Psoas muscle (tissue), 8 donors: ENCODE results near the gene STRAP. TPM values are rescaled to one million over a fixed set of nuclear protein-coding genes. Genes with fewer than 3 reads are reported as not detected.

Experiments used
- ATAC-seq, 4 donors: fragments of 200-7000 bp; cut with Tn5 transposase; one replicate each; pipeline ENCODE4 v1.9.1; 2020; ENCODE audit warnings: moderate library complexity in 3 of 4, mild to moderate bottlenecking in 2 of 4
- DNase-seq, 2 donors: peaks; one replicate each; pipeline ENCODE4 v3.0.0-alpha.2; 2020
- H3K27ac ChIP-seq: fragments of 200-600 bp; one replicate; pipeline ENCODE4 v1.8.0; 2022
- H3K27me3 ChIP-seq, 3 donors: fragments of 200-600 bp in 1 of 3; one replicate each; pipeline versions ENCODE4 v1.6.1 to v1.8.0; 2013 to 2022; ENCODE audit warnings: low read length in 2 of 3, mild to moderate bottlenecking in 2 of 3, moderate library complexity in 1 of 3; ENCODE audit not compliant: insufficient read depth in 3 of 3
- H3K36me3 ChIP-seq, 2 donors: fragments of 200-600 bp in 1 of 2; one replicate each; pipeline versions ENCODE4 v1.6.1 to v1.8.0; 2013 to 2022; ENCODE audit warnings: low read depth in 1 of 2, mild to moderate bottlenecking in 1 of 2, moderate library complexity in 1 of 2; ENCODE audit not compliant: insufficient read depth in 1 of 2
- H3K4me1 ChIP-seq: fragments of 200-600 bp; one replicate; pipeline ENCODE4 v1.8.0; 2022
- H3K4me3 ChIP-seq: fragments of 200-600 bp; one replicate; pipeline ENCODE4 v1.8.0; 2022; ENCODE audit warnings: mild to moderate bottlenecking
- H3K9me3 ChIP-seq: fragments of 200-600 bp; one replicate; pipeline ENCODE4 v1.8.0; 2022
- WGBS, 3 donors: extraction: QIAGEN DNeasy Blood & Tissue Kit; methylation state at CpG; one replicate each; pipeline versions ENCODE4 v1.1.6 to v1.1.7; 2013; 5-methylcytosine and 5-hydroxymethylcytosine counted together
- intact Hi-C, 2 donors: fragments of 100-400 bp; cut with DNase I; formaldehyde crosslinking; loops; one replicate each; pipeline versions ENCODE4 v1.11.0 to v1.14.2; 2022
- polyA plus RNA-seq, 3 donors: library from polyadenylated mRNA; stranded (reverse); fragments of 200-250 nt; gene quantifications; one replicate each; pipeline ENCODE4 v1.2.3, GENCODE V29; 2013
- total RNA-seq, 4 donors: library from RNA; stranded (reverse); fragmentation: NEBNext Ultra II Directional in 2 of 4; extraction: Animal tissue kit (Norgen Biotek cat#: 25700) in 2 of 4; gene quantifications; one replicate each; pipeline versions ENCODE4 v1.2.1 to v1.2.4, GENCODE V29; 2021 to 2023
- TF ChIP-seq, protein P1 (sequence below): fragments of 200-600 bp; IDR thresholded peaks from one replicate; pipeline ENCODE4 v1.8.0; 2022; ENCODE audit warnings: antibody characterized with exemption
- donor health status: healthy with polysubstance abuse.
- donor health status: DM: no; HTN: no; CAD: no; lungs with moderate emphysema.
- donor health status: Bipolar disorder and iron deficiency.
- donor health status: healthy.
- donor health status: DM: yes; HTN: yes; CAD: no.
- donor health status: DM: no; HTN: no; CAD: no.
- donor health status: DM: no; HTN: no; CAD: no.
- donor health status: DM: yes; HTN: yes; CAD: no.

The STRAP gene
- total and polyA plus RNA-seq, 7 donors, result 94.3 to 224 (median 153) TPM

DNA sequence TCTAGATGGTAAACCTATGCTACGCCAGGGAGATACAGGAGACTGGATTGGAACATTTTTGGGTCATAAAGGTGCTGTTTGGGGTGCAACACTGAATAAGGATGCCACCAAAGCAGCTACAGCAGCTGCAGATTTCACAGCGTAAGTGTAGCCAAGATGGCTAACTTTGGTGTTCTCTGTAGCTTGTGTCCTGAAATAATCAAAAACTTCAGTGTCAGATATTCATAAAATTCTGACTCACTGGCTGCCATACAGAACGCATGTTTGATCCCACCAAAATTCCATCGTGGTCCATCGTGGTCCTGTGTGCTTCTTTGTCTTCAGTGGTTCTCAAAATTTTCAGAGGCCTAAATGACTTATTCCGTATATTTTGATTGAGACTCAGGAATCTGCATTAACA, 1.3 kb downstream of the STRAP start:
- Histone ChIP-seq H3K36me3 (peaks cover 0 to 14% of the 10 kb centered on the region in 2 donors), H3K4me3 (peak overlapping the region; percentile 89), H3K27me3 (no peaks in the 10 kb centered on the region), H3K4me1 (peaks cover 45% of the 10 kb centered on the region), H3K27ac (peak overlapping the region; percentile 97), H3K9me3 (no peaks in the 10 kb centered on the region)
- ATAC-seq (no peak), DNase-seq (no peak)
- WGBS, 3 donors, result 36 to 47% (median 37%) methylated on average over 6 of the region's 6 CpGs
- TF ChIP-seq, protein P1, sequence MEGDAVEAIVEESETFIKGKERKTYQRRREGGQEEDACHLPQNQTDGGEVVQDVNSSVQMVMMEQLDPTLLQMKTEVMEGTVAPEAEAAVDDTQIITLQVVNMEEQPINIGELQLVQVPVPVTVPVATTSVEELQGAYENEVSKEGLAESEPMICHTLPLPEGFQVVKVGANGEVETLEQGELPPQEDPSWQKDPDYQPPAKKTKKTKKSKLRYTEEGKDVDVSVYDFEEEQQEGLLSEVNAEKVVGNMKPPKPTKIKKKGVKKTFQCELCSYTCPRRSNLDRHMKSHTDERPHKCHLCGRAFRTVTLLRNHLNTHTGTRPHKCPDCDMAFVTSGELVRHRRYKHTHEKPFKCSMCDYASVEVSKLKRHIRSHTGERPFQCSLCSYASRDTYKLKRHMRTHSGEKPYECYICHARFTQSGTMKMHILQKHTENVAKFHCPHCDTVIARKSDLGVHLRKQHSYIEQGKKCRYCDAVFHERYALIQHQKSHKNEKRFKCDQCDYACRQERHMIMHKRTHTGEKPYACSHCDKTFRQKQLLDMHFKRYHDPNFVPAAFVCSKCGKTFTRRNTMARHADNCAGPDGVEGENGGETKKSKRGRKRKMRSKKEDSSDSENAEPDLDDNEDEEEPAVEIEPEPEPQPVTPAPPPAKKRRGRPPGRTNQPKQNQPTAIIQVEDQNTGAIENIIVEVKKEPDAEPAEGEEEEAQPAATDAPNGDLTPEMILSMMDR, result no peak
- intact Hi-C loops, result loop anchor here in 1 of 2 donors (10.0 kb wide), 1 partner anchor 1079 kb away; the partner anchor contains the start of genes C12orf60 and WBP11

DNA sequence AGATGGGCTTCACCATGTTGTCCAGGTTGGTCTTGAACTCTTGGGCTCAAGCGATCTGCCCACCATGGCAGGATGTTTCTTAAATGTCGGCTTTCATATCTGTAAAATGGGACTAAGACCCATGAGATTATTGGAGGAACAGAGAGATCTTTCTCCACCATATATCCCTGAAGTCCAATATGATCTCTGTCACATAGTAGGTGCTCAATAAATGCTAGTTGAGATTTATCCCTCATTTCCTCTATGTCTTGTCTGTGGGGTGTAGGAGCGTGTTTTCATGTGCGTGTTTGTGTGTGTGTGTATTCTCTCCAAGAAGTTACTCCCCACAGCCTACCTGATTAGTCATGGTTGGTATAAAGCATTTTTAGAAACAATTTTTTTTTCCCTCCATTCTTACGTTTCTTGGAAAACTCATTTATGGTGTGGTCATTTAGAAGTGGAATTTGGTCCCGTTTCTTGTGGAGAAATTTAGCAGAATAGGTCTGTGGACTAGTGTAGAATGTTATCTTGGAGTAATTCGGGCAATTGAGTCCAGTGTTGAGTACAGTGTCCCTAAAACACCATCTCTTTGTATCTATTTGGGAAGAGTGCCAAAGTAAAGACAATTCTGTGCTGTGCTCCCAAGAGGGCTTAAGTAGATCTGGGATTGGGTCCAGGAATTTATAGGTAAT, 4.3 kb downstream of the STRAP start:
- WGBS, 3 donors, result 82 to 88% (median 85%) methylated on average over 7 of the region's 7 CpGs
- Histone ChIP-seq H3K27ac (peak overlapping the region; percentile 67), H3K4me3 (no peak overlapping the region), H3K36me3 (peaks cover 0 to 32% of the 10 kb centered on the region in 2 donors), H3K27me3 (no peaks in the 10 kb centered on the region), H3K4me1 (peaks cover 44% of the 10 kb centered on the region), H3K9me3 (no peaks in the 10 kb centered on the region)
- ATAC-seq (no peak), DNase-seq (no peak)
- intact Hi-C loops, result loop anchor here in 1 of 2 donors (10.0 kb wide), 1 partner anchor 1082 kb away; the partner anchor contains the start of genes C12orf60 and WBP11
- TF ChIP-seq, protein P1, result no peak

DNA sequence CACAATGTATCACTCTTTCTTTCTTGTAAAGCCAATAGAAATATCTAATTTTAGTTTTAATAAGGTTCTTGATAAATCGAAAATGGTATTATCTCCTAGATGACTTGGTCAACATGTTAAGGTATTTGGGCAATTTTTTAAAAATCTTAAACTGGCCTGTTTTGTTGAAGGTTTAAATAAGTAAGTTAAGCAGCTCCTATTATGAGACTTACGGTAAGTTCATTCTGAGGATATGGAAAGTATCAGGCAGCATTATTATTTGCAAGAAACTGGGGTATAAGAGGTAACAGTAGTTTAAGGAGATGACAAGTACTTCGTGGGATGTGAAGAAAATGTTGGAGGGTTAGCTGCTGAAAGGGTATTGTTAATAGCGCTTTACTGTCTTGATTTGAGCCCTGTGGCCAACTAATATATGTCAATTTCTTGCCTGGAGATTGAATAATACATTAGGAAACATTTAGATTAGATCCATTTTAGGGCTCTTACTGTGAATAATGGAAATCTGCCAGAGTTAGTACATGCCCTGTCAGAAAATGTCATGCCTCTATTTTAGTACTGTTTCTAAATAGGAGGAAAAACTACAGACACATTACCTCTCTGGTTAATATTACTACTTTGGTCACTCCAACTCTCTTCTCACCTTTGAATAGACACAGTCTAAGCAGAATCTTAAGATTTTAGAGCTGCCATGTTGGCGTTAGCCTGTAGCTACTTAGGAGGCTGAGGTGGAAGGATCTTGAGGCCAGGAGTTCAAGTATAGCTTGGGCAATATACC, 5.0 kb downstream of the STRAP start:
- TF ChIP-seq, protein P1, result no peak
- 81 to 90% (median 87%) methylated on average over 5 of the region's 5 CpGs for WGBS, 3 donors
- ATAC-seq (peak; percentile 27 to 77 (median 73)), DNase-seq (no peak)
- Histone ChIP-seq H3K27ac (peak overlapping the region; percentile 67), H3K4me3 (no peak overlapping the region), H3K36me3 (peaks cover 0 to 39% of the 10 kb centered on the region in 2 donors), H3K4me1 (peaks cover 44% of the 10 kb centered on the region), H3K27me3 (no peaks in the 10 kb centered on the region), H3K9me3 (no peaks in the 10 kb centered on the region)
- intact Hi-C loops, result loop anchor here in 1 of 2 donors (10.0 kb wide), 1 partner anchor 1082 kb away; the partner anchor contains the start of genes C12orf60 and WBP11

DNA sequence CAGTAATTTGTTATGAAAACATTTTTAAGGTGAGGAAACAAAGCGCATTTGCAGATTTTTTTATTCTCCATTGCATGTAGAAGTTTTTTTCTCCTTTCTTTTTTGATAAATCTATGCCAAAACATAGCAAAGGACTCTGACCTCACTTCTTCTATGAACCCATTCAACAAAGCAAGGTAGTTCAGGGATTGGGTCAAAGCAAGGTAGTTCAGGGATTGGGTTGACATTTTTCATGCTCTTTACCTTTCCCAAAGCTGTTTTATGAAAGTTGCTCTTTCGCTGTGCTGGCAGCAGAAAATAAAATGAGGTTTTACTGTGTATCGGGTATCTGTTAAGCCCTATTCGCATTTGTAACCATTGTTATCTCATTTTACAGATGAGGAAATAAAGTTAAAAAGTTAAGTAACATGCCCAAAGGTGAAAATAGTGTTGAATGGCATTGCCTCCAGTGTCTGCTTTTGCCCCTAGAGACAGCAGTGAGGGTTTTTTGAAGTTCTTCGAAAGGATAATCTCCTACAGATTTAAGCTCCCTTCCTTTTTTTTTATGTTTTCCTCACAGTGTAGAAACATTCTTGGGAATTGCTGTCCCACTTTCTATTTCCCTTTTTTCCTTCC, 10.6 kb downstream of the STRAP start:
- no peaks in the 10 kb centered on the region for H3K9me3 ChIP-seq
- peaks cover 2 to 71% of the 10 kb centered on the region in 2 donors for H3K36me3 ChIP-seq
- no peak overlapping the region for H3K4me3 ChIP-seq
- 86 to 88% (median 87%) methylated on average over 5 of the region's 5 CpGs for WGBS, 3 donors
- DNase-seq (no peak), ATAC-seq (no peak)
- TF ChIP-seq, protein P1, result no peak
- no peak overlapping the region for H3K27ac ChIP-seq
- no peaks in the 10 kb centered on the region for H3K27me3 ChIP-seq
- peaks cover 17% of the 10 kb centered on the region for H3K4me1 ChIP-seq
- intact Hi-C loops, result no loop called here
